HepG2 (cell line): ENCODE measurements around the gene ST6GALNAC2. TPM values are rescaled to one million over a fixed set of nuclear protein-coding genes. Genes with fewer than 3 reads are reported as not detected.

ENCODE experiments used
- GPN1 ChIP-seq: sonication (generic); formaldehyde crosslinking; IDR thresholded peaks from 2 replicates; pipeline ENCODE4 v1.5.1; 2020; ENCODE audit warnings: missing genetic modification reagents, borderline replicate concordance
- GTF2F1 ChIP-seq: fragments of 150-350 bp; IDR thresholded peaks from 2 replicates; pipeline ENCODE4 v1.6.1; 2014; ENCODE audit warnings: low read length
- IKZF5 ChIP-seq: IDR thresholded peaks from 2 replicates; pipeline ENCODE4 v1.6.1; 2018; ENCODE audit warnings: missing genetic modification reagents, mild to moderate bottlenecking, missing compliant biosample characterization
- KAT7 ChIP-seq: IDR thresholded peaks from 2 replicates; pipeline ENCODE4 v1.6.1; 2018; ENCODE audit warnings: borderline replicate concordance, missing compliant biosample characterization
- KLF12 ChIP-seq: sonication (generic); formaldehyde crosslinking; IDR thresholded peaks from 2 replicates; pipeline ENCODE4 v1.4.0; 2020; ENCODE audit warnings: missing genetic modification reagents, borderline replicate concordance
- MED13 ChIP-seq: sonication (generic); formaldehyde crosslinking; IDR thresholded peaks from 2 replicates; pipeline ENCODE4 v1.5.0; 2020; ENCODE audit warnings: missing genetic modification reagents
- MLLT10 ChIP-seq: sonication (generic); formaldehyde crosslinking; IDR thresholded peaks from 2 replicates; pipeline ENCODE4 v1.4.0; 2020; ENCODE audit warnings: missing genetic modification reagents
- NFYB ChIP-seq: sonication (generic); formaldehyde crosslinking; IDR thresholded peaks from 2 replicates; pipeline ENCODE4 v1.4.0; 2020; ENCODE audit warnings: missing genetic modification reagents
- PREB ChIP-seq: sonication (generic); formaldehyde crosslinking; IDR thresholded peaks from 2 replicates; pipeline ENCODE4 v1.4.0; 2020; ENCODE audit warnings: missing genetic modification reagents
- RARA ChIP-seq: IDR thresholded peaks from 2 replicates; pipeline ENCODE4 v1.6.1; 2016; ENCODE audit warnings: missing genetic modification reagents, missing compliant biosample characterization
- REXO4 ChIP-seq: sonication (generic); formaldehyde crosslinking; IDR thresholded peaks from 2 replicates; pipeline ENCODE4 v1.8.0; 2022; ENCODE audit warnings: missing genetic modification reagents, mild to moderate bottlenecking, borderline replicate concordance
- SCMH1 ChIP-seq: sonication (generic); formaldehyde crosslinking; IDR thresholded peaks from 2 replicates; pipeline ENCODE4 v1.9.0; 2021; ENCODE audit warnings: missing genetic modification reagents, mild to moderate bottlenecking, borderline replicate concordance
- SMARCE1 ChIP-seq: fragments of 450-650 bp; IDR thresholded peaks from 2 replicates; pipeline ENCODE4 v1.6.1; 2017; ENCODE audit warnings: borderline replicate concordance
- SRSF4 ChIP-seq: fragments of 200-400 bp; formaldehyde crosslinking; IDR thresholded peaks from one replicate; pipeline ENCODE4 v1.6.1; 2018; ENCODE audit warnings: mild to moderate bottlenecking, low read depth, low read length, moderate library complexity; ENCODE audit not compliant: poor library complexity, severe bottlenecking
- TAF1 ChIP-seq: sonication (generic); formaldehyde crosslinking; IDR thresholded peaks from 2 replicates; pipeline ENCODE4 v1.4.0; 2020; ENCODE audit warnings: missing genetic modification reagents
- TRIM22 ChIP-seq: fragments of 450-650 bp; IDR thresholded peaks from 2 replicates; pipeline ENCODE4 v1.6.1; 2017
- ZBTB14 ChIP-seq: sonication (generic); formaldehyde crosslinking; IDR thresholded peaks from 2 replicates; pipeline ENCODE4 v1.4.0; 2020; ENCODE audit warnings: missing genetic modification reagents
- ZGPAT ChIP-seq: IDR thresholded peaks from 2 replicates; pipeline ENCODE4 v1.6.1; 2016; ENCODE audit warnings: mild to moderate bottlenecking
- ZKSCAN5 ChIP-seq: sonication (generic); formaldehyde crosslinking; IDR thresholded peaks from 2 replicates; pipeline ENCODE4 v1.5.1; 2020; ENCODE audit warnings: mild to moderate bottlenecking, missing genetic modification reagents
- ZKSCAN8 ChIP-seq: IDR thresholded peaks from 2 replicates; pipeline ENCODE4 v1.6.1; 2016; ENCODE audit warnings: borderline replicate concordance, missing genetic modification reagents, missing compliant biosample characterization
- ZMYM4 ChIP-seq: sonication (generic); formaldehyde crosslinking; IDR thresholded peaks from 2 replicates; pipeline ENCODE4 v1.8.1; 2023; ENCODE audit warnings: mild to moderate bottlenecking, missing genetic modification reagents
- ZNF124 ChIP-seq: sonication (generic); formaldehyde crosslinking; IDR thresholded peaks from 2 replicates; pipeline ENCODE4 v1.4.0; 2020; ENCODE audit warnings: missing genetic modification reagents
- ZNF224 ChIP-seq: sonication (generic); formaldehyde crosslinking; IDR thresholded peaks from 2 replicates; pipeline ENCODE4 v1.5.0; 2020; ENCODE audit warnings: mild to moderate bottlenecking, missing genetic modification reagents
- ZNF460 ChIP-seq: sonication (generic); formaldehyde crosslinking; IDR thresholded peaks from 2 replicates; pipeline ENCODE4 v1.5.1; 2020; ENCODE audit warnings: missing genetic modification reagents, mild to moderate bottlenecking, borderline replicate concordance
- ZNF784 ChIP-seq: sonication (generic); formaldehyde crosslinking; IDR thresholded peaks from 2 replicates; pipeline ENCODE4 v1.5.1; 2020; ENCODE audit warnings: missing genetic modification reagents, mild to moderate bottlenecking, borderline replicate concordance
- polyA plus RNA-seq, 8 experiments: library from polyadenylated mRNA; depleted of rRNA in 3 of 8; stranded (reverse) in 7 of 8; unstranded in 1 of 8; fragments of >200 nt; fragmentation: Illumina TruSeq in 4 of 8; extraction: Trizol in 4 of 8; gene quantifications; 2 replicates each; pipeline versions ENCODE4 v1.2.1 to v1.2.3, GENCODE V29; 2011 to 2016; ENCODE audit warnings: low read depth in 4 of 8, missing spikeins in 1 of 8, mixed read lengths in 1 of 8; ENCODE audit not compliant: insufficient read depth in 1 of 8
- total RNA-seq, 5 experiments: library from RNA; depleted of rRNA; stranded (reverse); fragments of >200 nt; fragmentation: Illumina TruSeq; extraction: Trizol; gene quantifications; 2 replicates each; pipeline ENCODE4 v1.2.3, GENCODE V29; 2016; ENCODE audit warnings: low read depth in 1 of 5

Gene ST6GALNAC2
- total and polyA plus RNA-seq, 2 of the 13 experiments (the other 11 are each of a cell fraction or from before 2014, with no cell fraction given) = 0.12 to 0.49 TPM

GRCh38 chr17:76527430-76528111, 58.1 kb downstream of the ST6GALNAC2 start (continued):
- TF ChIP-seq ZBTB14 (CRISPR knock-in tag) = no peak
- TF ChIP-seq RARA (CRISPR knock-in tag) = no peak
- no peak for TF ChIP-seq TRIM22
- peak; percentile 48 for TF ChIP-seq IKZF5 (CRISPR knock-in tag)
- TF ChIP-seq ZNF224 (CRISPR knock-in tag) = no peak
- no peak for TF ChIP-seq SRSF4
- no peak for TF ChIP-seq TAF1 (CRISPR knock-in tag)
- TF ChIP-seq KLF12 (CRISPR knock-in tag) = no peak
- TF ChIP-seq MLLT10 (CRISPR knock-in tag) = no peak
- no peak for TF ChIP-seq MED13
- TF ChIP-seq ZNF460 (CRISPR knock-in tag) = no peak
- TF ChIP-seq GTF2F1 = no peak
- TF ChIP-seq PREB (CRISPR knock-in tag) = no peak
- no peak for TF ChIP-seq NFYB (CRISPR knock-in tag)
- TF ChIP-seq GPN1 = no peak
- no peak for TF ChIP-seq SMARCE1
- TF ChIP-seq ZNF784 (CRISPR knock-in tag) = no peak
- TF ChIP-seq ZKSCAN8 (CRISPR knock-in tag) = no peak
- no peak for TF ChIP-seq ZKSCAN5 (CRISPR knock-in tag)
- no peak for TF ChIP-seq SCMH1 (CRISPR knock-in tag)
- peak; percentile 49 for TF ChIP-seq ZGPAT
- peak; percentile 29; the same call in 1 of the 2 replicates for TF ChIP-seq ZNF124 (CRISPR knock-in tag)
- no peak for TF ChIP-seq KAT7 (CRISPR knock-in tag)
- no peak for TF ChIP-seq ZMYM4 (CRISPR knock-in tag)
- TF ChIP-seq REXO4 (CRISPR knock-in tag) = peak; percentile 44; the same call in 1 of the 2 replicates
